DOHH2 (cell line): ENCODE results near the gene TBK1.

Experiments
- EZH2phosphoT487 ChIP-seq: fragments of 200-600 bp; sonication (generic); IDR thresholded peaks from 2 replicates; pipeline ENCODE4 v1.6.1; 2017; ENCODE audit warnings: borderline replicate concordance, mild to moderate bottlenecking, antibody characterized with exemption, low read length, moderate library complexity, mixed read lengths
- TF ChIP-seq, protein P1 (sequence below): fragments of 200-600 bp; sonication (generic); IDR thresholded peaks from one replicate; pipeline ENCODE4 v1.5.1; 2014; ENCODE audit warnings: antibody characterized with exemption, mild to moderate bottlenecking, low read depth, low read length; ENCODE audit not compliant: poor library complexity, severe bottlenecking

DNA sequence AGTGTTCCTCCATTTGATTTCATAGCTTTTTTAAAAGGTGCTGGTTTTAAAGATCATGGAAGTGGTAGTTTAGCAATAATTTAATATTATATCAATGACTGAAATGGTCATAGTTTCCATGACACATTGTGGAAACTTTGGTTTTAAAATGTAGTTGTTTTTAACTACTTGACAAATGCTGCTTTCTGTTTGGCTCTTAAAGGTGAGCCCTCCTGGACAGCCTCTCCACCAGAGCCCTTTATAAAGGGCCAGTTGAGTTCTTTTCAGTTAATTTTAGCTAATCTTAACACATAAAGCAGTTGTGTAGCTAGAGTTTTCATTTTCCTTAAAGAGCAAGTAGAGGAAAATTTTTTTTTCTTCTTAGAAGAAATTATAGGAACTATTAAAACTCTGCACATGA is 33.7 kb upstream of the TBK1 start:
- TF ChIP-seq, protein P1, sequence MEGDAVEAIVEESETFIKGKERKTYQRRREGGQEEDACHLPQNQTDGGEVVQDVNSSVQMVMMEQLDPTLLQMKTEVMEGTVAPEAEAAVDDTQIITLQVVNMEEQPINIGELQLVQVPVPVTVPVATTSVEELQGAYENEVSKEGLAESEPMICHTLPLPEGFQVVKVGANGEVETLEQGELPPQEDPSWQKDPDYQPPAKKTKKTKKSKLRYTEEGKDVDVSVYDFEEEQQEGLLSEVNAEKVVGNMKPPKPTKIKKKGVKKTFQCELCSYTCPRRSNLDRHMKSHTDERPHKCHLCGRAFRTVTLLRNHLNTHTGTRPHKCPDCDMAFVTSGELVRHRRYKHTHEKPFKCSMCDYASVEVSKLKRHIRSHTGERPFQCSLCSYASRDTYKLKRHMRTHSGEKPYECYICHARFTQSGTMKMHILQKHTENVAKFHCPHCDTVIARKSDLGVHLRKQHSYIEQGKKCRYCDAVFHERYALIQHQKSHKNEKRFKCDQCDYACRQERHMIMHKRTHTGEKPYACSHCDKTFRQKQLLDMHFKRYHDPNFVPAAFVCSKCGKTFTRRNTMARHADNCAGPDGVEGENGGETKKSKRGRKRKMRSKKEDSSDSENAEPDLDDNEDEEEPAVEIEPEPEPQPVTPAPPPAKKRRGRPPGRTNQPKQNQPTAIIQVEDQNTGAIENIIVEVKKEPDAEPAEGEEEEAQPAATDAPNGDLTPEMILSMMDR: no peak
- no peak for TF ChIP-seq EZH2phosphoT487
